ENCODE results near the gene FBXO21.

Gene FBXO21

GRCh38 chr12:117218149-117218548, 27.9 kb upstream of the FBXO21 start:
- H3K4me3 ChIP-seq: no peak overlapping the region
- no peaks in the 10 kb centered on the region for H3K27me3 ChIP-seq
- H3K36me3 ChIP-seq: no peaks in the 10 kb centered on the region
- H3K27ac ChIP-seq: no peak overlapping the region
- H3K9ac ChIP-seq: no peak overlapping the region
- no peaks in the 10 kb centered on the region for H3K9me3 ChIP-seq (replicated peaks in 1 of 11)
- H3K4me1 ChIP-seq: no peaks in the 10 kb centered on the region
- no peak overlapping the region for H3K4me2 ChIP-seq
- no peaks in the 10 kb centered on the region for H4K20me1 ChIP-seq
- no peak for TF ChIP-seq Cebpa-rat (IDR thresholded peaks at IDR 0.05)

GRCh38 chr12:117216686-117217085, 26.4 kb upstream of the FBXO21 start:
- Histone ChIP-seq H3K27me3 (no peaks in the 10 kb centered on the region), H3K4me3 (no peak overlapping the region), H3K9me3 (replicated peaks in 1 of 11) (no peaks in the 10 kb centered on the region), H3K27ac (no peak overlapping the region), H3K4me2 (no peak overlapping the region), H3K9ac (no peak overlapping the region), H4K20me1 (no peaks in the 10 kb centered on the region), H3K4me1 (no peaks in the 10 kb centered on the region), H3K36me3 (no peaks in the 10 kb centered on the region)
- TF ChIP-seq Cebpa-rat (IDR thresholded peaks at IDR 0.05): no peak

- no peaks in the 10 kb centered on the region for H3K4me1 ChIP-seq
- no peak for TF ChIP-seq Cebpa-rat (IDR thresholded peaks at IDR 0.05)
- H4K20me1 ChIP-seq: no peaks in the 10 kb centered on the region
- H3K4me3 ChIP-seq: no peak overlapping the region
- no peak overlapping the region for H3K27ac ChIP-seq
- no peak overlapping the region for H3K9ac ChIP-seq
- no peak overlapping the region for H3K4me2 ChIP-seq
- H3K9me3 ChIP-seq (replicated peaks in 1 of 11): no peaks in the 10 kb centered on the region
- H3K36me3 ChIP-seq: no peaks in the 10 kb centered on the region
- no peaks in the 10 kb centered on the region for H3K27me3 ChIP-seq
These were observed 24.5 kb upstream of the FBXO21 start for GRCh38 chr12:117214797-117215196.

GRCh38 chr12:117213295-117213808, 23.1 kb upstream of the FBXO21 start:
- Histone ChIP-seq H3K4me3 (no peak overlapping the region), H3K27ac (no peak overlapping the region), H3K27me3 (no peaks in the 10 kb centered on the region), H3K9me3 (replicated peaks in 1 of 11) (no peaks in the 10 kb centered on the region), H3K4me2 (no peak overlapping the region), H4K20me1 (no peaks in the 10 kb centered on the region), H3K9ac (no peak overlapping the region), H3K4me1 (no peaks in the 10 kb centered on the region), H3K36me3 (no peaks in the 10 kb centered on the region)
- TF ChIP-seq Cebpa-rat (IDR thresholded peaks at IDR 0.05): no peak

GRCh38 chr12:117212563-117213190, 22.4 kb upstream of the FBXO21 start:
- H3K27me3 ChIP-seq: no peaks in the 10 kb centered on the region
- no peak for TF ChIP-seq Cebpa-rat (IDR thresholded peaks at IDR 0.05)
- no peak overlapping the region for H3K4me2 ChIP-seq
- H3K36me3 ChIP-seq: no peaks in the 10 kb centered on the region
- H3K9ac ChIP-seq: no peak overlapping the region
- no peak overlapping the region for H3K4me3 ChIP-seq
- H3K9me3 ChIP-seq (replicated peaks in 1 of 11): no peaks in the 10 kb centered on the region
- H4K20me1 ChIP-seq: no peaks in the 10 kb centered on the region
- H3K27ac ChIP-seq: no peak overlapping the region
- no peaks in the 10 kb centered on the region for H3K4me1 ChIP-seq

- H3K9me3 ChIP-seq (replicated peaks in 1 of 11): no peaks in the 10 kb centered on the region
- no peaks in the 10 kb centered on the region for H3K4me1 ChIP-seq
- no peak overlapping the region for H3K27ac ChIP-seq
- TF ChIP-seq Cebpa-rat (IDR thresholded peaks at IDR 0.05): no peak
- H3K4me3 ChIP-seq: no peak overlapping the region
- no peaks in the 10 kb centered on the region for H4K20me1 ChIP-seq
- no peaks in the 10 kb centered on the region for H3K36me3 ChIP-seq
- H3K9ac ChIP-seq: no peak overlapping the region
- no peaks in the 10 kb centered on the region for H3K27me3 ChIP-seq
- H3K4me2 ChIP-seq: no peak overlapping the region
These were observed 20.1 kb upstream of the FBXO21 start for GRCh38 chr12:117210266-117210918.

- TF ChIP-seq Cebpa-rat (IDR thresholded peaks at IDR 0.05): no peak
- Histone ChIP-seq H3K36me3 (no peaks in the 10 kb centered on the region), H3K27ac (no peak overlapping the region), H3K4me1 (no peaks in the 10 kb centered on the region), H4K20me1 (no peaks in the 10 kb centered on the region), H3K9ac (no peak overlapping the region), H3K27me3 (no peaks in the 10 kb centered on the region), H3K4me3 (no peak overlapping the region), H3K4me2 (no peak overlapping the region), H3K9me3 (replicated peaks in 1 of 11) (no peaks in the 10 kb centered on the region)
These were observed 19.4 kb upstream of the FBXO21 start for GRCh38 chr12:117209626-117210025.

- Histone ChIP-seq H3K4me1 (no peaks in the 10 kb centered on the region), H3K9ac (no peak overlapping the region), H3K36me3 (no peaks in the 10 kb centered on the region), H3K27ac (no peak overlapping the region), H3K9me3 (replicated peaks in 1 of 11) (no peaks in the 10 kb centered on the region), H3K4me2 (no peak overlapping the region), H4K20me1 (no peaks in the 10 kb centered on the region), H3K27me3 (no peaks in the 10 kb centered on the region), H3K4me3 (no peak overlapping the region)
- TF ChIP-seq Cebpa-rat (IDR thresholded peaks at IDR 0.05): no peak
These were observed 18.7 kb upstream of the FBXO21 start for GRCh38 chr12:117208811-117209455.

- Histone ChIP-seq H3K4me3 (no peak overlapping the region), H3K4me2 (no peak overlapping the region), H4K20me1 (no peaks in the 10 kb centered on the region), H3K4me1 (peaks cover 0 to 1% (median under 1%) of the 10 kb centered on the region in 10 experiments; a peak in 3 of 20 replicates), H3K9ac (no peak overlapping the region), H3K27me3 (no peaks in the 10 kb centered on the region), H3K9me3 (replicated peaks in 1 of 11) (no peaks in the 10 kb centered on the region), H3K36me3 (no peaks in the 10 kb centered on the region), H3K27ac (no peak overlapping the region)
- no peak for TF ChIP-seq Cebpa-rat (IDR thresholded peaks at IDR 0.05)
These were observed 17.9 kb upstream of the FBXO21 start for GRCh38 chr12:117208206-117208605.

Measured in BLaER1 treated with 17β-estradiol and CSF1 and Interleukin-3, amounts not matched to agents 10 nM and 100 nM (cell line).